Common myeloid progenitor, CD34-positive (primary cell): Measurements from ENCODE around the gene TMC5. TPM values are rescaled to one million over a fixed set of nuclear protein-coding genes. Genes with fewer than 3 reads are reported as not detected.
"Not testable (repeated sequence)": the region's sequence is repeated elsewhere in the genome, so short reads cannot be mapped to it uniquely, and the experiment has no call there.

Experiments
- CTCF ChIA-PET: fragments of 350-600 bp; sonication (Branson Sonifier 250); formaldehyde crosslinking; loops from one replicate; lab custom pipeline; 2021; ENCODE audit warnings: antibody characterized with exemption; lab: Charles Lee
- POLR2A ChIA-PET: fragments of 350-600 bp; sonication (Branson Sonifier 250); formaldehyde crosslinking; loops from one replicate; lab custom pipeline; 2021; ENCODE audit warnings: antibody characterized with exemption; lab: Charles Lee
- DNase-seq, 3 donors: peaks; one replicate each; pipeline versions ENCODE4 v3.0.0 to v3.0.0-alpha.2; 2013
- H3K27ac ChIP-seq, 2 experiments: 1 replicate in 1 of 2; 2 replicates in 1 of 2; pipeline ENCODE4 v1.7.0; 2013; ENCODE audit warnings: inconsistent platforms in 2 of 2, low read length in 2 of 2, mild to moderate bottlenecking in 2 of 2, low read depth in 1 of 2, moderate library complexity in 1 of 2; ENCODE audit not compliant: severe bottlenecking in 2 of 2, insufficient read depth in 1 of 2, poor library complexity in 1 of 2
- H3K27me3 ChIP-seq, 5 experiments: replicated peaks in 2 of 5; 1 replicate in 3 of 5; 2 replicates in 2 of 5; pipeline versions ENCODE4 v1.6.1 to v1.7.0; 2013; ENCODE audit warnings: low read length in 4 of 5, mild to moderate bottlenecking in 2 of 5, moderate library complexity in 2 of 5, inconsistent platforms in 1 of 5; ENCODE audit not compliant: insufficient read depth in 5 of 5, control insufficient read depth in 4 of 5
- H3K36me3 ChIP-seq, 4 experiments: 1 replicate in 2 of 4; 2 replicates in 2 of 4; pipeline versions ENCODE4 v1.6.1 to v1.7.0; 2013; ENCODE audit warnings: low read length in 3 of 4, control low read depth in 1 of 4, mild to moderate bottlenecking in 1 of 4; ENCODE audit not compliant: control insufficient read depth in 4 of 4, insufficient read depth in 4 of 4
- H3K4me1 ChIP-seq, 4 experiments: 1 replicate in 3 of 4; 2 replicates in 1 of 4; pipeline versions ENCODE4 v1.6.1 to v1.7.1; 2013; ENCODE audit warnings: low read length in 3 of 4, mild to moderate bottlenecking in 3 of 4, control low read depth in 1 of 4, inconsistent platforms in 1 of 4, moderate library complexity in 1 of 4; ENCODE audit not compliant: control insufficient read depth in 4 of 4, insufficient read depth in 4 of 4; ENCODE audit errors: control extremely low read depth in 1 of 4
- H3K4me3 ChIP-seq, 7 experiments: 1 replicate in 4 of 7; 2 replicates in 3 of 7; pipeline versions ENCODE4 v1.5.1 to v1.7.0; 2013; ENCODE audit warnings: mild to moderate bottlenecking in 7 of 7, low read length in 6 of 7, moderate library complexity in 6 of 7, inconsistent platforms in 2 of 7, low read depth in 2 of 7, control low read depth in 1 of 7; ENCODE audit not compliant: insufficient read depth in 4 of 7, control insufficient read depth in 1 of 7; ENCODE audit errors: extremely low read depth in 1 of 7
- H3K9me3 ChIP-seq, 5 experiments: 1 replicate in 4 of 5; 2 replicates in 1 of 5; pipeline versions ENCODE4 v1.6.1 to v1.7.1; 2013; ENCODE audit warnings: low read length in 4 of 5, mild to moderate bottlenecking in 2 of 5, inconsistent platforms in 1 of 5, low read depth in 1 of 5, moderate library complexity in 1 of 5; ENCODE audit not compliant: control insufficient read depth in 4 of 5, insufficient read depth in 2 of 5; ENCODE audit errors: control extremely low read depth in 1 of 5
- WGBS: methylation state at CpG from one replicate; pipeline ENCODE4 v1.1.5; 2013; ENCODE audit not compliant: insufficient coverage; 5-methylcytosine and 5-hydroxymethylcytosine counted together
- polyA plus RNA-seq: library from polyadenylated mRNA; unstranded; fragments of 120-200 nt; gene quantifications from one replicate; pipeline ENCODE4 v1.2.1, GENCODE V29; 2013

The TMC5 gene, protein sequence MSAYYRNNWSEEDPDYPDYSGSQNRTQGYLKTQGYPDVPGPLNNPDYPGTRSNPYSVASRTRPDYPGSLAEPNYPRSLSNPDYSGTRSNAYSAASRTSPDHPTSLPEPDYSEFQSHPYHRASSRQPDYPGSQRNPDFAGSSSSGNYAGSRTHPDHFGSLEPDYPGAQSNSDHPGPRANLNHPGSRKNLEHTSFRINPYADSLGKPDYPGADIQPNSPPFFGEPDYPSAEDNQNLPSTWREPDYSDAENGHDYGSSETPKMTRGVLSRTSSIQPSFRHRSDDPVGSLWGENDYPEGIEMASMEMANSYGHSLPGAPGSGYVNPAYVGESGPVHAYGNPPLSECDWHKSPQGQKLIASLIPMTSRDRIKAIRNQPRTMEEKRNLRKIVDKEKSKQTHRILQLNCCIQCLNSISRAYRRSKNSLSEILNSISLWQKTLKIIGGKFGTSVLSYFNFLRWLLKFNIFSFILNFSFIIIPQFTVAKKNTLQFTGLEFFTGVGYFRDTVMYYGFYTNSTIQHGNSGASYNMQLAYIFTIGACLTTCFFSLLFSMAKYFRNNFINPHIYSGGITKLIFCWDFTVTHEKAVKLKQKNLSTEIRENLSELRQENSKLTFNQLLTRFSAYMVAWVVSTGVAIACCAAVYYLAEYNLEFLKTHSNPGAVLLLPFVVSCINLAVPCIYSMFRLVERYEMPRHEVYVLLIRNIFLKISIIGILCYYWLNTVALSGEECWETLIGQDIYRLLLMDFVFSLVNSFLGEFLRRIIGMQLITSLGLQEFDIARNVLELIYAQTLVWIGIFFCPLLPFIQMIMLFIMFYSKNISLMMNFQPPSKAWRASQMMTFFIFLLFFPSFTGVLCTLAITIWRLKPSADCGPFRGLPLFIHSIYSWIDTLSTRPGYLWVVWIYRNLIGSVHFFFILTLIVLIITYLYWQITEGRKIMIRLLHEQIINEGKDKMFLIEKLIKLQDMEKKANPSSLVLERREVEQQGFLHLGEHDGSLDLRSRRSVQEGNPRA
- polyA plus RNA-seq, result 0.17 TPM

DNA sequence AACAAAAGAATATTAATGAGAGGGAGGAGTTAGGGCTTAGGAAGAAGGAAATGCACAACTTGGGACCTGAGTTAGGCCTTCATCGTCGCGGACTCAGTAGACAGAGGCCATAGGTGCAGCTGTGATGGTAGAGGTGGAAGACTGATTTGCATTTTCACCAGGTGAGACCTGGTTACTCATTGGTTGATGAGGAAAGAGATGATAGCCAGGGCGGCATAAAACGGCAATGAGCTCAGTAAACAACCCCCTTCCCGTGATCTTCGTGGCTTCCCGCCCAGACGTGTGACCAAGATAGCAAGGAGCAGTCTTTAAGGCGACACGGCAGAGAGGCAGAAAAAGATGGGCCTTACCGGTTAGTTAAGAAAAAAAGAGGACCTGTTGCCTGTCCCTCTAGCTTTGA, at the start of gene TMC5:
Gene TMC5 (plus strand): TSS at position 244 of the 400 bp plus-strand sequence. CDS start 22,156 bp downstream, outside the sequence.
- Histone ChIP-seq H3K27me3 (peaks cover 0 to 42% (median 5%) of the 10 kb centered on the region in 5 experiments), H3K4me3 (no peak within 1 kb of the TSS), H3K36me3 (no peaks in the 10 kb centered on the region), H3K4me1 (no peaks in the 10 kb centered on the region), H3K9me3 (no peaks in the 10 kb centered on the region), H3K27ac (no peak within 1 kb of the TSS)
- no peak for DNase-seq
- ChIA-PET CTCF (no interaction called here), POLR2A (no interaction called here)
- 81% methylated on average over 12 of the region's 12 CpGs for WGBS

DNA sequence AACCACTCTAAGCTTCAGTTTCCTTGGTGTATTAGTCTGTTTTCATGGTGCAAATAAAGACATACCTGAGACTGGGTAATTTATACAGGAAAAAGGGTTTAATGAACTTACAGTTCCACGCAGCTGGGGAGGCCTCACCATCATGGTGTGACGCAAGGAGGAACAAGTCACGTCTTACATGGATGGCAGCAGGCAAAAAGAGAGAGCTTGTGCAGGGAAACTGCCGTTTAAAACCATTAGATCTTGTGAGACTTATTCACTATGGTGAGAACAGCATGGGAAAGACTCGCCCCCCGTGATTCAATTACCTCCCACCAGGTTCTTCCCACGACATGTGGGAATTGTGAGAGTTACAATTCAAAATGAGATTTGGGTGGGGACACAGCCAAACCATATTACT, 45.1 kb upstream of the TMC5 start:
- H3K27me3 ChIP-seq, DNase-seq, H3K36me3 ChIP-seq, H3K9me3 ChIP-seq, H3K4me3 ChIP-seq, H3K27ac ChIP-seq, POLR2A ChIA-PET, H3K4me1 ChIP-seq: not testable (repeated sequence)
- WGBS, result 89% methylated on average over 4 of the region's 7 CpGs
- CTCF ChIA-PET, result interaction anchor here (1.2 to 1.7 kb wide), 2 partner anchors 14 to 286 kb away, joined by 3 to 7 read pairs; no protein-coding TSS in a partner anchor

DNA sequence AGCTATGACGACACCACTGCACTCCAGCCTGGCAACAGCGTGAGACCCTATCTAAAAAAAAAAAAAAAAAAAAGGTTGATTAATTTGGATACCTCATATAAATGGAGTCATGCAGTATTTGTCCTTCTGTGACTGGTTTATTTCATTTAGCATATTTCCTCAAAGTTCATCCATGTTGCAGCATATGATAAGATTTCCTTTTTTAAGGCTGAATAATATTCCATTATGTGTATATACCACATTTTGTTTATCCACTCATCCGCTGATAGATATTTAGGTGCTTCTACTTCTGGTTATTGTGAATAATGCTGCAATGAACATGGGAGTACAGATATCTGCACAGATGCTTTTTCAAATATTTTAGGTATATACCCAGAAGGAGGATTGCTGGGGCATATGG, 43.3 kb upstream of the TMC5 start:
- CTCF ChIA-PET, result no interaction called here

DNA sequence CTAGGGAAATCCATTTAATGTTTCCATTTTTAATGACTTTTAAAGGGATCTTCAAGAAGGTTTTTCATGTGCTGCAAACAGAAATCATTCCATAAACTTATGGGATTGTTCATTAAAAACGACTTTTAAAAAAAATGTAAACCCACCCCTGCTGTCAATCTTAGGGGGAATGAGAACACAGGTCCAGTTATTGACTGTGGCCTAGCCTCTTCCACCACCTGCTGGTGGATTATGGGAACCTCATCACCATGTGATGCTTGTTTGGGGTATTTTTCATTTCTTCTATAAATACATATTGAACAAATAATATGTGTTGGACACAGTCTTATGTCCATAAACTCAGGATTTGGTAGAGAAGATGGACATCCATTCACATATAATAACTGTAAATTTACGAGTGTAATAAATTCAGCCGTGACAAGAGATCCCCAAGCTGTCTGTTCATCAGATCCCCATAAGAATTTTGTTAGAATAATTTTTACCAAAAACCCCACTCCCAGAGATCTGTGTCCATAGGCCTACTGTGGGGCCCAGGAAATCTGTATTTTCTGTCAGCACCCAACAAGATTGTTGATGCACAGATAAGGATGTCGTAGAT, 42.0 kb upstream of the TMC5 start:
- H3K27ac ChIP-seq, result no peak overlapping the region
- peaks cover 0 to 10% (median 4%) of the 10 kb centered on the region in 4 experiments for H3K4me1 ChIP-seq
- POLR2A ChIA-PET, result no interaction called here
- CTCF ChIA-PET, result no interaction called here
- H3K9me3 ChIP-seq, result no peaks in the 10 kb centered on the region
- WGBS, result 0% methylated on average over 1 of the region's 4 CpGs
- H3K27me3 ChIP-seq, result no peaks in the 10 kb centered on the region
- no peaks in the 10 kb centered on the region for H3K36me3 ChIP-seq
- DNase-seq, result peak; percentile 63 to 75 (median 65)
- H3K4me3 ChIP-seq, result no peak overlapping the region

More for the DNA sequence above, 43.3 kb upstream of the TMC5 start:
- no peaks in the 10 kb centered on the region for H3K36me3 ChIP-seq
- POLR2A ChIA-PET, result interaction anchor here (0.7 kb wide), 1 partner anchor 1009 kb away, joined by 4 read pairs; no protein-coding TSS in a partner anchor
- no peaks in the 10 kb centered on the region for H3K27me3 ChIP-seq
- H3K4me3 ChIP-seq, result no peak overlapping the region
- DNase-seq, result no peak
- H3K9me3 ChIP-seq, result no peaks in the 10 kb centered on the region
- no peak overlapping the region for H3K27ac ChIP-seq
- H3K4me1 ChIP-seq, result no peaks in the 10 kb centered on the region
- no CpG with 5 or more reads among the region's 3 CpGs for WGBS

DNA sequence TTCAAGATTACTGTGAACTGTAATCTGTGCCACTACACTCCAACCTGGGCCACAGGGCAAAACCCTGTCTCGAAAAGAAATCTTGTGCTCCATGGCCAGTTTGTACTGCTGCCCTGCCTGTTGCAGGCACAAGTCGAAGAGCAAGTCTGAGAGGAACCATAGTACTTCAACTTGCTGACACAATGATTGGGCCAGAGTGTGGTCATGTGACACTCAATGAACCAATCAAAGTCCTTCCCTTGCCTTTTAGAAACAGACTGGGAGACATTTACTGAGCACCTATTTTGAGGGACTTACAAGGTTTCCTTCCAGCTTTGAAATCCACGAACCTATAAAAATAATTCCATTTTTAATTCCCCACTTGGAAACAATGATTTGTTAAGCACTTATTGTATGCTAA, 39.8 kb upstream of the TMC5 start:
- ChIA-PET POLR2A (no interaction called here), CTCF (interaction anchor here (1.6 kb wide), 1 partner anchor 293 kb away, joined by 8 read pairs; no protein-coding TSS in a partner anchor)
- Histone ChIP-seq H3K27ac (no peak overlapping the region), H3K27me3 (peaks cover 0 to 11% (median 5%) of the 10 kb centered on the region in 5 experiments), H3K36me3 (no peaks in the 10 kb centered on the region), H3K4me1 (peaks cover 0 to 10% (median 5%) of the 10 kb centered on the region in 4 experiments), H3K9me3 (no peaks in the 10 kb centered on the region), H3K4me3 (no peak overlapping the region)
- DNase-seq, result no peak
- 96% methylated on average over 2 of the region's 3 CpGs for WGBS

DNA sequence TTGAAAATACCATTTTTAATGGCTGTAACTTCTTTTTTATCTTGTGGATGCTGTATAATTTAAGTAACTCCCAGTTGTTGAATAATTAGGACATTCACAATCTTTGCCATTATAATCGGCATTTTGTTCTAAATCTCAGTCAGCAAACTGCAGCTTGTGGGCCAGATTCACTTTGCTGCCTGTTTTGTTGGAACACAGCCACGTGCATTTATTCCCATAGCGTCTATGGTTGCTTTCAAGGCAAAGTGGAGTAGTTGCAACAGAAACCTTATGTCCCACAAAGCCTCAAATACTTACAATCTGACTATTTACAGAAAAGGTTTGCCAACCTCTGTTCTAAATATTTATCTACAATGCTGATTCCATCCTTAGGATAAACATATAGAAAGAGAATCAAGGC, 39.2 kb upstream of the TMC5 start:
- Histone ChIP-seq H3K9me3 (no peaks in the 10 kb centered on the region), H3K4me1 (peaks cover 0 to 14% (median 6%) of the 10 kb centered on the region in 4 experiments), H3K4me3 (no peak overlapping the region), H3K36me3 (no peaks in the 10 kb centered on the region), H3K27me3 (peaks cover 0 to 13% (median 9%) of the 10 kb centered on the region in 5 experiments), H3K27ac (no peak overlapping the region)
- WGBS, result 96% methylated on average over 3 of the region's 3 CpGs
- DNase-seq, result no peak
- POLR2A ChIA-PET, result no interaction called here
- CTCF ChIA-PET, result interaction anchor here (1.6 kb wide), 1 partner anchor 294 kb away, joined by 8 read pairs; no protein-coding TSS in a partner anchor
